Hematopoietic multipotent progenitor cell treated with erythropoietin and hydrocortisone succinate and interleukin-3 and kit ligand, for 15 days (in vitro differentiated cells): Measurements from ENCODE around the gene ZNF549.

Experiments
- DNase-seq: peaks from one replicate; pipeline ENCODE4 v3.0.0-alpha.2; 2015; ENCODE audit warnings: low spot score

The ZNF549 gene

DNA sequence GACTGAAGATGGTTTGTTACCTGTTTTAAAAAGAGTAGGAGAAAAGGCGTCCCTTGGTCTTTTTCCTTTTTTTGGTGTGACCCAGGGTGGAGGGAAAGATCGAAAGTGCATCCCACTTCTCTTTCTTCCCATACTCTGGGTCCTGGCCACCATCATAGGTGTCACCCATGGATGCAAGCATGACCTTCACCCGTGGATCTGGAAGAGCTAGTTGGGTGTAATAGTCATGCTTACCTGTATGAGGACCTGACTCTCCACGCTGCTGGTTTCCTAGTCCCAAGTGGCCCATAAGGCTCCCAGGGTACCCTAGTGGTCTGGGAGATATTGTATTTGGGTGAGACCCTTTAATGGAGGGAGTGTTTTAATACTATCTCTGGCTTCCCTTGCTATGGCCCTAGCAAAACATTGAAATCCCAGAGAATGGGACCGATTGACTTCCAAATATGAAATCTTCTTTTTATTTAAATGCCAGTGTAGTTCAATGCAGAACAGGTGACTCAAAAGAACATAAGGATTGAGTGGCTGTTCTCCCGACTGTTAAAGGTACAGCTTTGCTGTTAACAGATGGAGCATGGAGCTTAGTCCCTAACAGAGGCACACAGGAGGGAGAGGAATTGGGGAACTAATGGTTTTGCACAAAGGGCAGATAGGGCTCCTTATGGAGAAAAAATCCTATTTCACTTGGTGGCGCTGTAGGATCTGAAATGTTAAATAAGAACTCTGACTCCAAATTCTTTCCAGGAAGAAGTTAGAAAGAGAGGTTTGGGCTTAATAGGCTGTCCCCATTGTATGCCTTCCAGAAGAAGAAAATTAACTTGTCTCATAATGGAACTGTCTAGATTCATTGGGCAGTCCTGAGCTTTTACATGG is 39.5 kb downstream of the ZNF549 start:
- no peak for DNase-seq

DNA sequence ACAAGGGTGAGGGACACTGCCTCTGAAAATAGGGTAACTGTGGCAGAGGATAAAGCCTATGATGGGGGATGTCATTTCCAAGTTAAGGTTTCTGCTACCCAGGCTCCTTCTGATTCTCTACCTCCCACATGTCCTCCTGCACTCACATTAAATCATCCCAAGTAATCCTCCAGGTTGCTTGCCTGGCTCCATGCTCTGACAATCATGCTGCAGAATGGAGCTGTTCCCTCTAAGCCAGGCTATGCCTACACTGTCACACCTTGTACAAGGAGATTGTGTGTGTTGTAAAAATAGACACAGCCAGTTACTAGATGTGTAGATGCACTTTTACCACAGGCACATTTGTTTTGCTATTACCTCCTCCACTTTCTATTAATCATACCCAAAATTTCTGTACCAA is 43.6 kb downstream of the ZNF549 start:
- DNase-seq = no peak

DNA sequence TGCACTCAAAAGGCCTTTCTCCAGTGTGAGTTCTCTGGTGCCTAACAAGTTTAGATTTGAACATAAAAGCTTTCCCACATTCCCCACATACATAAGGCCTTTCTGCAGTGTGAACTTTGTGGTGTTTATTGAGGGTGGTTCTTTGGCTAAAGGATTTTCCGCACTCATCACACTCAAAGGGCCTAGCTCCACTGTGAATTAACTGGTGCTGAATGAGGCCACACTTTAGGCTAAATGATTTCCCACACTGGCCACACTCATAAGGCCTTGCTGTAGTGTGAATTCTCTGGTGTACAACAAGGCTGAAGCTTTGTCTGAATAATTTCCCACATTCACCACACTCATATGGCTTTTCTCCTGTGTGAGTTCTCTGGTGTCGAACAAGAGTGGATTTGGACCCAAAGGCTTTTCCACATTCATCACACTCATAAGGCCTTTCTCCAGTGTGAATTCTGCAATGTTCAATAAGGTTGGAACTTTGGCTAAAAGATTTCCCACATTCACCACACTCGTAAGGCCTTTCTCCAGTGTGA is 45.3 kb downstream of the ZNF549 start:
- no peak for DNase-seq

DNA sequence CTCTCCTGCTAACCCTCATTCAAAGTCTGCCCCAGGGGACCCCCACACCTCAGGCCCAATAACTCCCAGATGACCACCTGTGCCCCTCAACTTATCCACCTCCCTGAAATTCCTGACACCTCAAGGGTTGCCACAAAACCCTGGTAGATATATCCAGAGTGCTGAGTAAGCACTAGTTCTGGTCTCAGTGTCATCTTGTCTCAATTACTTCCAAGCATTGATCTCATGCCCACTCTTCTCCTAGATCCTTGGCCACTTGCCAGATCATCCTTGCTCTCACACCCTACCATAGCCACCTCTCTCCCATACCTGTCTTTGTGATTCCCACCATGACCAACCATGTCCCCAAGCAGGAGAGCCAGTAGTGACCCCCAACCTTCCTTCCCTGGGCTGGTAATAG is 49.5 kb downstream of the ZNF549 start:
- DNase-seq = no peak

DNA sequence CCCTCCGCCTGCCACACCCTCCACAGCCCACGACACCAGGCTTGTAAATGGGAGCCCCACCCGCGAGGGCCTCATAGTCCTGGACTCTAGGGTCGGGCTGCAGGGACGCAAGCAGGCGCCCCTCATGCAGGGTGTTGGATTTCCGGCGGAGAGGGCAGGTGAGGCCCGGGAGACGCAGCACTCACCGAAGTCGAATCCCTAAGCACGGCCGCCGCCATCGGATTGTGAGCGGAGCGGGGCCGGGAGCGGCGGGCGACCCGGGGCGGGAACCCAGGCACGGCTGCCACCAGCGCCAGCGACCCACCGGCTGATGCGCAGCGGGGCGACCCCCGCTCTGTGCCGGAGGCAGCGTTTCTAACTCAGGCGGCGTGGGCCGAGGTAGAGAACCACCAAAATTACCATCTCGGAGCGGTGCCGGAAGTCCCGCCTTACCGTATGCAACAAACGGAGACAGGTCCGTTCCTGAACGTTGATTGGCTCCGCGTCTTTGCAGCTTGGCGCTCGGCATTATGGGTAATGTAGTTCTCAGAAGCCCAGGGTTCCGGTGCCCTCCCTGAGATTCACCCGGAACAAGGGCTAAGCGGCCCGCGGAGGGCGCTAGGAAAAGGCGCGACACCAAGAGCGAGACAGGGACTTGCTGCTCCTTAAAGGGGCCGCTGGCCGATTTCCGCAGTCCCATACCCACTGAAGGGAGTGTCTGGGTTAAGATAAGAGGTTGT is 51.5 kb downstream of the ZNF549 start, which contains the start of gene ZNF416:
Gene ZNF416 (minus strand): TSS at position 425 of the 719 bp plus-strand sequence. CDS start 207 bp downstream, at position 218.
- DNase-seq = peak; percentile 97

DNA sequence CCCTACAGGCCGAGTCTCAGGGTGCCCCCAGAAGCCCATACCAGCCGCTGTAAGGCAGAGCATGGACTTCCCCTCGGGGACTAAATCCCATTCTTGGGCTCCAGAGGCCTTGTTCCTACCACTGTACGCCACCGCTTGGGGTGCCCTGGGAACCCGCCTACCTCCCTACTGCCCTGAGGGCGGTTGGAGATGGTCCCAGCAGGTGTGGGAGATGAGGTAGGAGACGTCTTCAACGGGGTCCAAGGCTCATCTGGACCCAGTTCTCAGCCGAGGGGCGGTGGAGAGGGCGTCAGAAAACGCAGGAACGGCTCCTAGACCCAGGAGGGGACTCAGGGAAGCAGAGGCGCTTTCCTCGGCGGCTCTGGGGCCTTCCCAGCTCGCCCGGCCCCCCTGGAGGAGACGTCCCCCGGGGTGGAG is 56.0 kb downstream of the ZNF549 start:
- DNase-seq = no peak

DNA sequence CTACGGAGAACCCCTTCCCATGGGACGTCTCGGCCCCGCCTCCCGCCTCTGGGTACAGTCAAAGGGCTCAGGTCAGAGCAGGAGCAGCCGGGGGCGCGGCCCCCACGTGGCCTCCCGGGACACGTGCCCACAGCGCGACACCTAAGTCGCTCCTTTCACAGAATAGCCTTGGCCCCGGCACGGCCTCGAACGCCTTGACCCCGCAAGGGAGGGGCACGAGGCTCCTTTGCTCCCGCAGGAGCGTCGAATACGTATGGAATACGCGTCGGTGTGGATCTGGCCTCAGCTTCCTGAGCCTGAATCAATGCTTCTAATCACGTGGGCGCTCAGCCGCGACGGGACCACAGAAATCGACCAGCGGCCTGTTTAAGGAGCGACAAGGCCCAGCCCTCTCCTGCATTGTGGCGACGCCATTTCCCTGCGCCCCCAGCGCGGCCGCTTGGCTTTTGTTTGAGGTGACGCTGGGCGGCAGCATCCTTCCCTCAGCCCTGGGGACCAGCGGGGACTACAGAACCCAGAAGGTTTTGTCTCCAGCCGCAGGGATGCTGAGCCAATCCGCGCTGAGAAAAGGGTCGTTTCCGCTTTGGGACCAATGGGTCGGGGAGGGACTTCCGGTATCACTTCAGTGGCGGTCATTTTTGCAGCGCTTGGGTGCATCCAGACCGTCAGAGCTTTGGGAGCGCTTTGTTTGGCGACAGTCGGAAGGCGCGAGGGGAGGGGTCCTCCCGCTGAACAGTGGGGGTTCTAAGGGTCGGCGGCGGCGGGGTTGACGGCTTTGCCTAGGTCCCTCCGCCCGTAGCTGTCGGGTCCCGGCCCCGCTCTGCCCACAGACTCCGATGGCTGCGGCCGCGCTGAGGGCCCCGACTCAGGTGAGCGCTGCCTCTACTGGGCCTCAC is 56.6 kb downstream of the ZNF549 start, which contains the start of gene ZIK1:
Gene ZIK1 (plus strand): TSS at position 625 of the 896 bp plus-strand sequence. CDS start 212 bp downstream, at position 837.
- peak; percentile 75 for DNase-seq

DNA sequence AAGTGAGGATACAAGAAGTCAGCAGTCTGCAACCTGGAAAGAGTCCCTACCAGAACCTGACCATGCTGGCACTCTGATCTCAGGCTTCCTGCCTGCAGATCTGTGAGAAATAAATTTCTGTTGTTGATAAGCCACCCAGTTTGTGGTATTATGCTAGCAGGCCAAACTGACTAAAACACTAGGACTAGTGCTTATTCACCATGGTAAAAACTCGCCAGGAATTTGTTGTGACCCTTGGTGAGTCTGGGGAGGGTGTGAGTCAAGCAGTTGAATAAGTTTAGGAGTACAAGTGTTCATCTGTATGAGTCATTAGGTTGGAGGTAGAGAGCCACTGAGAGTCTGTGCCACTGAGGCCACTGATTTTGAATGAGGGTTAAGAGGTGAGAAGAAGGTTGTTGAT is 60.4 kb downstream of the ZNF549 start:
- no peak for DNase-seq

DNA sequence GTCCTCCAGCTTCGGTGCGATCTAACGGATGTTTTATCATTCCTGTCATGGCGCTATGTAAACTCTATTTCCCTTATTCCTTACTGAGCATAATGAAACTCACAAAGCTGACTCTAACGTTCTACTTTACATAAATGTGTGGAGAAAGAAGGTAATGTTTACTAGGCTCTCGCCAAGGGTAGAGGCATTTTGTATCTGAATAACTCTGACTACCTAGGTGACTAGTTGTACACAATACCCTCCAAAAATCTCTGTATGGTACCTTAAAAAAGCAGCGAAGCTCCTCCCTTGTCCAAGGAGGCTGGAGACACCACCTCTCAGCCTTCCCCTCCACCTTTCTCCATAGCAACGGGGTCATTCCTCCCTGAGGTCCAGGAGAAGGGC is 72.2 kb downstream of the ZNF549 start:
- DNase-seq = no peak

DNA sequence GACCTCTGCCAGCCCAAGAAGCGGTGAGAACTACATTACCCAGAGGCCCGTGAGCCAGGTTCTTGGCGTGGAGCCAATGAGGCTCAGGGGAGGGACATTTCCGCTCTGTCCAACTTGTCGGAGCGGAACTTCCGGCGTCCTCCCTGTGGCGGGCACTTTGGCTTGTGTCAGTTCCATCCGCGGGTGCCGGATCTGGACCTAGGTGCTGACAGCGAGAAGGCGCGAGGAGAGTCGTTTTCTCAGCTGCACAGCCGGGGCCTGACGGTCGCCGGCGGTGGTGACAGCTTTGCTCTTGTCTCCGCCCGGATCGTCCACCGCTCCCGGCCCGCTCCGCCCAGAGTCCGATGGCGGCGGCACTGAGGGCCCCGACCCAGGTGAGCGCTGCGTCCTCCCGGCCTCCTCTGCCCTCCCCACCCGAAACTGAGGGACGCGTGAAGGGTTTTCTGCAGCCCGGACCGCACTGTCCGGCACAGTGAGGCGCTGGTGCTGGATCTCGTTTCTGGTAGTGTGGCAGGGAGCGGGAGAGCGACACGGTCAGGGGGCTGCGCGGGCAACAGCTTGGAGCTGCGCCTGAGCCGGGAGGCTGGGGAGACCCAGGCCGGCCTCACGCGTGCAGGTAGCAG is 72.7 kb downstream of the ZNF549 start, which contains the start of gene ZNF530:
Gene ZNF530 (plus strand): TSS at position 125 of the 623 bp plus-strand sequence. CDS start 4,461 bp downstream, outside the sequence.
- peak; percentile 88 for DNase-seq

DNA sequence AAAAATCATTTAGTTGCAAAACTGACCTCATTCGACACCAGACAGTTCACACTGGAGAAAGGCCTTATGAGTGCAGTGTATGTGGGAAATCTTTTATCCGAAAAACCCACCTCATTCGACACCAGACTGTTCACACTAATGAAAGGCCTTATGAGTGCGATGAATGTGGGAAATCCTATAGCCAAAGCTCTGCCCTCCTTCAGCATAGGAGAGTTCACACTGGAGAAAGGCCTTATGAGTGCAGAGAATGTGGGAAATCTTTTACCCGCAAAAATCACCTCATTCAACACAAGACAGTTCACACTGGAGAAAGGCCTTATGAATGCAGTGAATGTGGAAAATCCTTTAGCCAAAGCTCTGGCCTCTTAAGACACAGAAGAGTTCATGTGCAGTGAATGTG is 79.8 kb downstream of the ZNF549 start:
- no peak for DNase-seq
